ENCODE results near the gene ABCC4. TPM values are rescaled to one million over a fixed set of nuclear protein-coding genes. Genes with fewer than 3 reads are reported as not detected.

ABCC4 gene, protein sequence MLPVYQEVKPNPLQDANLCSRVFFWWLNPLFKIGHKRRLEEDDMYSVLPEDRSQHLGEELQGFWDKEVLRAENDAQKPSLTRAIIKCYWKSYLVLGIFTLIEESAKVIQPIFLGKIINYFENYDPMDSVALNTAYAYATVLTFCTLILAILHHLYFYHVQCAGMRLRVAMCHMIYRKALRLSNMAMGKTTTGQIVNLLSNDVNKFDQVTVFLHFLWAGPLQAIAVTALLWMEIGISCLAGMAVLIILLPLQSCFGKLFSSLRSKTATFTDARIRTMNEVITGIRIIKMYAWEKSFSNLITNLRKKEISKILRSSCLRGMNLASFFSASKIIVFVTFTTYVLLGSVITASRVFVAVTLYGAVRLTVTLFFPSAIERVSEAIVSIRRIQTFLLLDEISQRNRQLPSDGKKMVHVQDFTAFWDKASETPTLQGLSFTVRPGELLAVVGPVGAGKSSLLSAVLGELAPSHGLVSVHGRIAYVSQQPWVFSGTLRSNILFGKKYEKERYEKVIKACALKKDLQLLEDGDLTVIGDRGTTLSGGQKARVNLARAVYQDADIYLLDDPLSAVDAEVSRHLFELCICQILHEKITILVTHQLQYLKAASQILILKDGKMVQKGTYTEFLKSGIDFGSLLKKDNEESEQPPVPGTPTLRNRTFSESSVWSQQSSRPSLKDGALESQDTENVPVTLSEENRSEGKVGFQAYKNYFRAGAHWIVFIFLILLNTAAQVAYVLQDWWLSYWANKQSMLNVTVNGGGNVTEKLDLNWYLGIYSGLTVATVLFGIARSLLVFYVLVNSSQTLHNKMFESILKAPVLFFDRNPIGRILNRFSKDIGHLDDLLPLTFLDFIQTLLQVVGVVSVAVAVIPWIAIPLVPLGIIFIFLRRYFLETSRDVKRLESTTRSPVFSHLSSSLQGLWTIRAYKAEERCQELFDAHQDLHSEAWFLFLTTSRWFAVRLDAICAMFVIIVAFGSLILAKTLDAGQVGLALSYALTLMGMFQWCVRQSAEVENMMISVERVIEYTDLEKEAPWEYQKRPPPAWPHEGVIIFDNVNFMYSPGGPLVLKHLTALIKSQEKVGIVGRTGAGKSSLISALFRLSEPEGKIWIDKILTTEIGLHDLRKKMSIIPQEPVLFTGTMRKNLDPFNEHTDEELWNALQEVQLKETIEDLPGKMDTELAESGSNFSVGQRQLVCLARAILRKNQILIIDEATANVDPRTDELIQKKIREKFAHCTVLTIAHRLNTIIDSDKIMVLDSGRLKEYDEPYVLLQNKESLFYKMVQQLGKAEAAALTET (N-terminal part only)
- 5.6 TPM for polyA plus RNA-seq

DNA sequence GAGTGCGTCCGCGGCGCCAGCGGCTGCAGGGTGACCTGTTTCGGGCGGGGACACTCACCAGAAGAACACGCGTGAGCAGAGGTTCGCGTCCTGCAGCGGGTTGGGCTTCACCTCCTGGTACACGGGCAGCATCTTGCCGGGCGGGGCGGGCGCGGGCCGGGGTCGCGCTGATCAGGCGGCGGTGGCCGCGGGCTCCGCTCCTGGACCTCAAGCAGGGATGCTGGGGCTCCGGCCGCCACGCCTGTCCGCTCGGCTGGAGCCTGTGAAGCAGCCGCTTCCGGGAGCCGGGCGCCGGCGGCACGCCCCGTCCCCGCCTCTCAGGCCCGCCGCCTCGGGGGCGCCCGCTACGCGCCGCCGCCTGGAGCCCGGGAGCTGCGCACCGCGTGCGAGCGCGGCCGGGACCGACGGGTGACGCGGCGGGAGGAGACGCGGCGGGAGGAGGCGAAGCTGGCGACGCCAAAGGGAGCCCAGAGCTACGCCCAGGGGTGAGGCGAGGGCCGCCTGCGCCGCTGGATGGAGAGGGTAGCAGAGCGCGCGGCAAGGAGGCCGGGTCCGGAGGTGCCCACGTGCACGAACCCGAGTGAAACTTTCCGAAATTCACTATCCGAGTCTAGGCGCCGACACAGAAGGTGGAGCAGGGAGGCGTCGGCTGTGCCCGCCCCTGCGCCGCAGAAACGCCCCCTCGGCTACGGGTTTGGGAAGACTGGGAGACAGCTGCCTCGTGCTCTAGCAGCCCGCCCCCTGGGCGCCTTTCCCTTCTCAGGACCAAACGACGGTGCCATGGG lies at the start of gene ABCC4:
ABCC4 (minus strand) TSS at position 269 of the 785 bp plus-strand sequence; CDS start at position 132, 137 bp downstream.
- Mint-ChIP-seq H3K4me1 (peaks cover 18 to 27% (median 19%) of the 10 kb centered on the region in 3 donors), H3K36me3 (no peaks in the 10 kb centered on the region), H3K27ac (peak within 1 kb of the TSS; percentile 1 to 88 (median 14)), H3K4me3 (peak within 1 kb of the TSS; percentile 82 to 97 (median 88)), H3K27me3 (peaks cover 5% of the 10 kb centered on the region), H3K9me3 (no peaks in the 10 kb centered on the region)

DNA sequence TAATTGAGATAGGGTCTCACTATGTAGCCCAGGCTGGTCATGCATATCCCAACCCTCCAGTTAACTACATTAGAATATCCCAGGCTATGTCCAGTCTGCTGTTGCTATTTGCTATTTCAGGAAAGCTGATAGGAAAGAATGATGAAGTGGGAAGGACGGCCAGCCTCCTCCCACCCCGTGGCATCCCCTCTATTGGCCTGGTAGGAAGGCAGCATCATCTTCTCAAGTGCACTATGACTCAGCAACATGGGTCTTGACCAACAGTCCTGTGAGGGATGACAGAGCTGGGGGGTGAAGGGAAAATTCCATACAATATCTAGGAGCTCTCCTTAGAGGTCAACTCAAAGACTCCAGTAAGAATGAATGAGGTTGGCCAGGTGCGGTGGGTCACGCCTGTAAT lies 48.0 kb upstream of the ABCC4 start:
- Mint-ChIP-seq H3K36me3 (no peaks in the 10 kb centered on the region), H3K9me3 (peaks cover 0 to 3% (median 0%) of the 10 kb centered on the region in 3 donors), H3K27me3 (no peaks in the 10 kb centered on the region), H3K27ac (no peak overlapping the region), H3K4me1 (no peaks in the 10 kb centered on the region), H3K4me3 (no peak overlapping the region)

DNA sequence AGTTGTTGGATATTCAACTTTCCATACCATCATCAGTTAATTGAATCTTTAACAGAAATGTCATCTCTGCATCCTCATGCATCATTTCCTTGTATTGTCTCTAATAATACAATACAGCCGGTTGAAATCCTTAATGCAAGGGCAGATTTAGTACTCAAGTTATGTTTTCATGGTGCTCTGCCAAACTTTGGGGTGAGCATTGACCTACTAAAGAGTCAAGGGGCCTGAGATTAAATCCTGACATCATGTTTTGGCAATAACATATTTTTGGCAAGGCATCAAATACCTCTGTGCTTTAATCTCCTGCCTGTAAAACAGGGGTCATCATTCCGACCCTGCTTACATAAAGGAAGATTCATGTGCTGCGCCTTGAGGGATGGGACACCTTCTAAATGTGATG lies 42.7 kb upstream of the ABCC4 start:
- peaks cover 0 to 3% (median 0%) of the 10 kb centered on the region in 3 donors for H3K9me3 Mint-ChIP-seq
- no peaks in the 10 kb centered on the region for H3K4me1 Mint-ChIP-seq
- H3K27me3 Mint-ChIP-seq: no peaks in the 10 kb centered on the region
- peaks cover 1% of the 10 kb centered on the region for H3K36me3 Mint-ChIP-seq
- H3K4me3 Mint-ChIP-seq: no peak overlapping the region
- no peak overlapping the region for H3K27ac Mint-ChIP-seq

DNA sequence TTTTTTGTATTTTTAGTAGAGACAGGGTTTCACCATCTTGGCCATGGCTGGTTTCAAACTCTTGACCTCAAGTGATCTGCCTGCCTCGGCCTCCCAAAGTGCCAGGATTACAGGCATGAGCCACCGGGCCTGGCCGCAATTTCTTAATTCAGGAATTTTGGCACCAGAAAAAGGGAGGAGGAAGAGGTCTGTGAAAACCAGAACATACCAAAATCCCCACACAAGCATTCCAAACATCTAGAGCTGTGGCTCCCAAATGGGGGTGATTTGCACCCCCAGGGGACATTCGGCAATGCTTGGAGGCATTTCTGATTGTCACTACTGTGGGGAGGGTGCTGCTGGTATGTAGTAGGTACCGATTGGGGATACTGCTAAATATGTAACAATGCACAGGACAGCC lies 40.2 kb upstream of the ABCC4 start:
- Mint-ChIP-seq H3K36me3 (peaks cover 1% of the 10 kb centered on the region), H3K4me1 (no peaks in the 10 kb centered on the region), H3K27ac (no peak overlapping the region), H3K27me3 (no peaks in the 10 kb centered on the region), H3K4me3 (no peak overlapping the region), H3K9me3 (no peaks in the 10 kb centered on the region)

DNA sequence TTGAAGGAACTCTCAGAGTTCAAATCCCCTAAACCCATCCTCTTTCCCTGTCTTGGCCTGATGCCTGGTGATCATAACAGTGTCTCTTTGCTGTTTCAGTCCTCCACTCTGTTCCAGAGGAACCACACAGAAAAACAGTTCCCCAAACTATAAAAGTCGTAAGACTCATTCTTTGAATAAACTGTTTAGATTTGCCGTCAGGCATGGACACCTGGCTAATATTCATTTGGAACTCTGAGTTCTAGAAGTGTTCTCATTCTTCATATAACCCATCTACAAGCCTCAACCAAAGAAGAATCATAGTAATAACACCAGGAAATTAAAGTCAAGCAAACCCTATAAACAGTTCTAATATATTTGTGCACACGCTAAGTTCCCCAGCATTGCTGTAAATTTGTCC lies 37.7 kb upstream of the ABCC4 start:
- H3K27me3 Mint-ChIP-seq: no peaks in the 10 kb centered on the region
- H3K4me1 Mint-ChIP-seq: no peaks in the 10 kb centered on the region
- no peak overlapping the region for H3K4me3 Mint-ChIP-seq
- H3K27ac Mint-ChIP-seq: no peak overlapping the region
- no peaks in the 10 kb centered on the region for H3K9me3 Mint-ChIP-seq
- peaks cover 1% of the 10 kb centered on the region for H3K36me3 Mint-ChIP-seq

DNA sequence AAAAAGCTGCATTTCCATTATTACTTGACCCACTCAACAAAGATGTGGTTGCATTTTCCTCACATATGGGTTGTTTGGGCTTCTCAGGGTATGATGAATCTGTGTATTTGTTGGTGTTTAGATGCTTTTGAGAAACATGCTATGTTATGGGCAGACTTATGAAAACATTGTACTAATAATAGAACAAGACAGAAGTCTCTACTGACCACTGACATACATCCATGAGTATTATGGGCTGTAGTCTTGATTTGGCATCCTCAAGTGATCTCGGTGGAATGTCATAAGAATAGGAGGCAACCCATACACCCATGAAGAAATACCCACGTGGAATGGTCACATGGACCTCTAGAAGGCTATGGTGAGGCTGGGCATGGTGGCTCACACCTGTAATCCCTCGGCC lies 36.3 kb upstream of the ABCC4 start:
- H3K4me1 Mint-ChIP-seq: no peaks in the 10 kb centered on the region
- H3K27ac Mint-ChIP-seq: no peak overlapping the region
- H3K9me3 Mint-ChIP-seq: no peaks in the 10 kb centered on the region
- no peak overlapping the region for H3K4me3 Mint-ChIP-seq
- H3K27me3 Mint-ChIP-seq: no peaks in the 10 kb centered on the region
- peaks cover 1% of the 10 kb centered on the region for H3K36me3 Mint-ChIP-seq

DNA sequence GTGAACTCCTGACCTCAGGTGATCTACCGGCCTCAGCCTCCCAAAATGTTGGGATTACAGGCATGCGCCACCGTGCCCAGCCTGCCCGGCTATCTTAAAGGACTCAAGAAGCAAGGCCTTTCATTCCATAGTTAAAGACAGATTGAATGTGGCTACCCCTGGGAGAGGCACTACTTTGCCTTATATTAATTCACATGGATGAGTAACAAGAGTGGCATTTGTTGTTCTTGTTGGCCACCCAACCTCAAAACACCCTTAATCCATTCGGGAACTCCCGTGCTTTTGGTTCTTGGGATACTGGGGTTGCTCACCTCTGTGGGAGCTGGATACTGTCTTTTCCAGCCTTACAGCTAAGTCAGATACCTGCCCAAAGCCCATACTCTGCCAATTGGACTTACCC lies 34.4 kb upstream of the ABCC4 start:
- peaks cover 1% of the 10 kb centered on the region for H3K36me3 Mint-ChIP-seq

DNA sequence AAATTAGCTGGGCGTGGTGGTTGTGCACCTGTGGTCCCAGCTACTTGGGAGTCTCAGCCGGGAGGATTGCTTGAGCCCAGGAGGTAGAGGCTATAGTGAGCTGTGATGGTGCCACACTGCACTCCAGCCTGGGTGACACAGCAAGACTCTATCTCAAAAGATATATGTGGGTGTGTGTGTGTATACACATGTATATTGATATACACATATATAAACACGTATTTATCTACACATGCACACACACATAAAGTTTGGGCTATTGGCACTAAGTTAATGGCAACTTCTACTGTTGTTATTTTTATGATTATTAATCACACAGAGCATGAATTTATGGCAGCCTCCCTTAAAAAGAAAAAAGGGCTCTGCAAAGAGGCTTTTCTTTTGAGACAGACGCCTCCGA lies 27.1 kb upstream of the ABCC4 start:
- Mint-ChIP-seq H3K36me3 (no peaks in the 10 kb centered on the region), H3K27ac (no peak overlapping the region), H3K27me3 (no peaks in the 10 kb centered on the region), H3K4me3 (no peak overlapping the region), H3K9me3 (no peaks in the 10 kb centered on the region), H3K4me1 (no peaks in the 10 kb centered on the region)

More for the DNA sequence above, 34.4 kb upstream of the ABCC4 start:
- no peaks in the 10 kb centered on the region for H3K4me1 Mint-ChIP-seq
- H3K27me3 Mint-ChIP-seq: no peaks in the 10 kb centered on the region
- H3K9me3 Mint-ChIP-seq: no peaks in the 10 kb centered on the region
- H3K4me3 Mint-ChIP-seq: no peak overlapping the region
- no peak overlapping the region for H3K27ac Mint-ChIP-seq

DNA sequence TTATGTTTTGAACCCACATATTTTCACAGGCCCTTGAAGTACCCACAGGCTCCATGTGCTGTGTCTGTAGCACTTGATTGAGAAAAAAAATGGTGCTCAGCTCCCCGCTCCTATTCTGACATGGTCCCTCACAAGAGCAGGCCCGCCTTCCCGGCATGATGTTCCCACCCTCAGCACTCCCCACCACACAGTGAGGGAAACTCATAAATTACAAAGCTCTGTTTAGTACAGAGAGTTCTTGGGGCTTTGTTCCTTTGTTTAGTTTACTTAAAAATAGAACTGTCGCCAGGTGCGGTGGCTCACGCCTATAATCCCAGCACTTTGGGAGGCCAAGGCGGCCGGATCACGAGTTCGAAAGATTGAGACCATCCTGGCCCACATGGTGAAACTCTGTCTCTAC lies 25.9 kb upstream of the ABCC4 start:
- H3K27ac Mint-ChIP-seq: no peak overlapping the region
- no peaks in the 10 kb centered on the region for H3K4me1 Mint-ChIP-seq
- H3K27me3 Mint-ChIP-seq: no peaks in the 10 kb centered on the region
- no peaks in the 10 kb centered on the region for H3K9me3 Mint-ChIP-seq
- H3K36me3 Mint-ChIP-seq: no peaks in the 10 kb centered on the region
- H3K4me3 Mint-ChIP-seq: no peak overlapping the region

DNA sequence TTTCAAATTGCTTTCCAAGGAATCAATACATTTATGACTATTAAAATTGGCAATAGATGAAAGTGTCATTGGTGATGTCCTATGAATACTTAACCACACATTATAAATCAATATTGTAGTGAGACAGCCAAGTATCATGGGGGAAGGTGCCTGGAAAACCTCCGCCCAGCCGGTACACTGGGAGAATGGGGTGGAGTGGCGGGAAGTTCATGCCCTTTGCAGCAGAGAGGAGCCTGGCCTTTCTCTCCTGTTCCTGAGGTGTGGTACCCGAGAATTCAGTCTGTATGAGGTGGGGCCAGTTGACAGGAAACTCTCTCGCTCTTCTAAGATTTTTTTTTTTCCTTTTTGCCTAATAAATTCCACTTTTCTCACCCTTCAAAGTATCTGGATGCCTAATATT lies 25.4 kb upstream of the ABCC4 start:
- Mint-ChIP-seq H3K27me3 (no peaks in the 10 kb centered on the region), H3K4me3 (no peak overlapping the region), H3K4me1 (no peaks in the 10 kb centered on the region), H3K27ac (no peak overlapping the region), H3K36me3 (no peaks in the 10 kb centered on the region), H3K9me3 (no peaks in the 10 kb centered on the region)

DNA sequence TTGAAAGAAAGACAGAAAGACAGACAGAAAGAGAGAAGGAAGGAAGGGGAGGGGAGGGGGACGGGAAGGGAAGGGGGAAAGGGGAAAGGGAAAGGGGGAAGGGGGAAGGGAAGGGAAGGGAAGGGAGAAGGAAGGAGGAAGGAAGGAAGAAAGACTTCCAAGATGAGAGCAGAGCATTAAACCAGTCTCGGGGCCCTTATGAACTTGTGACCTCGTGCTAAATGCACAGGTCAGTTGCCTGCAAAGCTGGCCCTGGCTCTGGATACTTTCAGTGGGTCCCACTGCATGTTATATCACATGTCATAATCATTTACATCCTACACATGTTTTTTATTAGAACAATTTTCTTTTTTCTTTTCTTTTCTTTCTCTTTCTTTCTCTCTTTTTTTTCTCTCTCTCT lies 24.2 kb upstream of the ABCC4 start:
- Mint-ChIP-seq H3K27me3 (no peaks in the 10 kb centered on the region), H3K4me1 (no peaks in the 10 kb centered on the region), H3K9me3 (no peaks in the 10 kb centered on the region), H3K27ac (no peak overlapping the region), H3K4me3 (no peak overlapping the region), H3K36me3 (no peaks in the 10 kb centered on the region)

DNA sequence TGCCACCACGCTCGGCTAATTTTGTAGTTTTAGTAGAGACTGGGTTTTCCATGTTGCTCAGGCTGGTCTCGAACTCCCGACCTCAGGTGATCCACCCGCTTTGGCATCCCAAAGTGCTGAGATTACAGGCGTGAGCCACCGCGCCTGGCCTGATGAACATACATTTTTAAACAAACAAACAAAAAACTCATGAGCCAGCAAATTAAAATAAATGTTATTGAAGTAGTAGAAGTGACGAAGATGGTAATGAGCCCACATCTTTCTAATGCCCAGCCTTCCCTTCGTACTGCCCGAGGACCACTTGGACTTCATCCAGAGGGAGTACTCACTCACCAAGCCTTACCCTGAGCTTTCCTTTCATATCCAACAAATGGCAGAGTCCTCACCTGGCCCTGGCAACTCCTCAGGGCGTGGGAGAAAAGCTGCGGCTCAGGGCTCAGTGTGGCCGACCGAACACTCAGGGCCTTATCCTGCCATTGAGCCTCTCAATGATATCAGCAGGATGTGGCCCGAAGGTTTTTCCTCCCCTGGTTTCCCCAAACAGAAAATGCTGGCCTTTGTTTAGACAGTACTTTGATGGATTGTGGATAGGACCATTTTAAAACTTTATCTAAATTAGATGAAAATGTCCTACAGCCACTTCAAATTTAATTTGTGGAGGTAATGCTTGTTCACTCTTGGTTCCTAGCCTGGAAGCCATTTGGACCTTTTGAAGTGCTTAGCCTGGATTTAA lies 22.8 kb upstream of the ABCC4 start:
- no peak overlapping the region for H3K4me3 Mint-ChIP-seq
- no peak overlapping the region for H3K27ac Mint-ChIP-seq
- no peaks in the 10 kb centered on the region for H3K27me3 Mint-ChIP-seq
- no peaks in the 10 kb centered on the region for H3K36me3 Mint-ChIP-seq
- no peaks in the 10 kb centered on the region for H3K4me1 Mint-ChIP-seq
- no peaks in the 10 kb centered on the region for H3K9me3 Mint-ChIP-seq

DNA sequence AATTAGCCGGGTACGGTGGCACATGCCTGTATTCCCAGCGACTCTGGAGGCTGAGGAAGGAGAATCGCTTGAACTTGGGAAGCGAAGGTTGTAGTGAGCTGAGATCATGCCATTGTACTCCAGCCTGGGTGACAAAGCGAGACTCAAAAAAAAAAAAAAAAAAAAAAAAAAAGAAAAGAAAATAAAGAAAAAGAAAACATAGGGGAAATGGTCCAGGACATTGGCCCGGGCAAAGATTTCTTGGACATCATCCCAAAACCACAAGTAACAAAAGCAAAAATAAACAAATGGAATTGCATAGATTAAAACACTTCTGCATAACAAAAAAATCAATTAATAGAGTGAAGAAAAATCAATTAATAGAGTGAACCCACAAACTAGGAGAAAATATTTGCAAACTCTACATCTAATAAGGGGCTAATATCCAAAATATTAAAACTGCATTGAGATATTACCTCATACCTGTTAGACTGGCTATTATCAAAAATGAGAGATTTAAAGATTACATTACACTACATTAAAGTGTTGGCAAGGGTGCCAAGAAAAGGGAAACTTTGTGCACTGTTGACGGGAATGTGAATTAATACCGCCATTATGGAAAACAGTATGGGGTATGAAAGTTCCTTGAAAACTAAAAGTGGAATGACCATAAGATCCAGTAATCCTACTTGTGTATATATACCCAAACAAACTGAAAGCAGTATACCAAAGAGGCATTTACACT lies 18.5 kb upstream of the ABCC4 start:
- H3K4me3 Mint-ChIP-seq: no peak overlapping the region
- H3K36me3 Mint-ChIP-seq: no peaks in the 10 kb centered on the region
- H3K27me3 Mint-ChIP-seq: no peaks in the 10 kb centered on the region
- no peaks in the 10 kb centered on the region for H3K9me3 Mint-ChIP-seq
- H3K4me1 Mint-ChIP-seq: no peaks in the 10 kb centered on the region
- H3K27ac Mint-ChIP-seq: no peak overlapping the region

All from IgD-negative memory B cell (primary cell).